ENCODE results near the gene MAGI2. TPM values are rescaled to one million over a fixed set of nuclear protein-coding genes. Genes with fewer than 3 reads are reported as not detected.

MAGI2 gene
- total RNA-seq, 6 experiments from 2014 or later = 1.2 to 4.0 (median 2.4) TPM

GRCh38 chr7:79182283-79182682 is 271.2 kb downstream of the MAGI2 start:
- ATAC-seq = no peak
- 31% methylated on average over 1 of the region's 1 CpG for WGBS (ENCODE audit: insufficient coverage, low coverage, low lambda C conversion rate, missing lambda C conversion rate)

GRCh38 chr7:79180533-79180932 is 272.9 kb downstream of the MAGI2 start:
- Histone ChIP-seq H3K4me3 (no peak overlapping the region), H3K27ac (no peak overlapping the region), H3K36me3 (no peaks in the 10 kb centered on the region), H3K9me3 (no peaks in the 10 kb centered on the region), H3K4me1 (no peaks in the 10 kb centered on the region), H3K27me3 (no peaks in the 10 kb centered on the region)
- intact Hi-C loops (cut with DNase I) = no loop called here
- no peak for DNase-seq
- 50% methylated on average over 2 of the region's 2 CpGs for WGBS (ENCODE audit: insufficient coverage, low coverage, low lambda C conversion rate, missing lambda C conversion rate)
- TF ChIP-seq, protein P1, sequence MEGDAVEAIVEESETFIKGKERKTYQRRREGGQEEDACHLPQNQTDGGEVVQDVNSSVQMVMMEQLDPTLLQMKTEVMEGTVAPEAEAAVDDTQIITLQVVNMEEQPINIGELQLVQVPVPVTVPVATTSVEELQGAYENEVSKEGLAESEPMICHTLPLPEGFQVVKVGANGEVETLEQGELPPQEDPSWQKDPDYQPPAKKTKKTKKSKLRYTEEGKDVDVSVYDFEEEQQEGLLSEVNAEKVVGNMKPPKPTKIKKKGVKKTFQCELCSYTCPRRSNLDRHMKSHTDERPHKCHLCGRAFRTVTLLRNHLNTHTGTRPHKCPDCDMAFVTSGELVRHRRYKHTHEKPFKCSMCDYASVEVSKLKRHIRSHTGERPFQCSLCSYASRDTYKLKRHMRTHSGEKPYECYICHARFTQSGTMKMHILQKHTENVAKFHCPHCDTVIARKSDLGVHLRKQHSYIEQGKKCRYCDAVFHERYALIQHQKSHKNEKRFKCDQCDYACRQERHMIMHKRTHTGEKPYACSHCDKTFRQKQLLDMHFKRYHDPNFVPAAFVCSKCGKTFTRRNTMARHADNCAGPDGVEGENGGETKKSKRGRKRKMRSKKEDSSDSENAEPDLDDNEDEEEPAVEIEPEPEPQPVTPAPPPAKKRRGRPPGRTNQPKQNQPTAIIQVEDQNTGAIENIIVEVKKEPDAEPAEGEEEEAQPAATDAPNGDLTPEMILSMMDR (IDR thresholded peaks at IDR 0.05) = no peak
- no peak for TF ChIP-seq POLR2A (IDR thresholded peaks at IDR 0.05)
- no peak for ATAC-seq

More at GRCh38 chr7:79182283-79182682, 271.2 kb downstream of the MAGI2 start:
- no peak for DNase-seq
- no peaks in the 10 kb centered on the region for H3K36me3 ChIP-seq
- no peaks in the 10 kb centered on the region for H3K4me1 ChIP-seq
- TF ChIP-seq, protein P1 (IDR thresholded peaks at IDR 0.05) = no peak
- no peak for TF ChIP-seq POLR2A (IDR thresholded peaks at IDR 0.05)
- no peaks in the 10 kb centered on the region for H3K9me3 ChIP-seq
- H3K4me3 ChIP-seq = no peak overlapping the region
- intact Hi-C loops (cut with DNase I) = no loop called here
- H3K27me3 ChIP-seq = no peaks in the 10 kb centered on the region
- H3K27ac ChIP-seq = no peak overlapping the region

GRCh38 chr7:79176859-79177477 is 276.5 kb downstream of the MAGI2 start:
- H3K9me3 ChIP-seq = no peaks in the 10 kb centered on the region
- H3K27ac ChIP-seq = no peak overlapping the region
- ATAC-seq (peak; percentile 84 to 90 (median 86)), DNase-seq (no peak)
- 10% methylated on average over 8 of the region's 8 CpGs for WGBS (ENCODE audit: insufficient coverage, low coverage, low lambda C conversion rate, missing lambda C conversion rate)
- no peaks in the 10 kb centered on the region for H3K27me3 ChIP-seq
- no peaks in the 10 kb centered on the region for H3K36me3 ChIP-seq
- no peaks in the 10 kb centered on the region for H3K4me1 ChIP-seq
- H3K4me3 ChIP-seq = no peak overlapping the region
- intact Hi-C loops (cut with DNase I) = no loop called here
- no peak for TF ChIP-seq POLR2A (IDR thresholded peaks at IDR 0.05)
- TF ChIP-seq, protein P1 (IDR thresholded peaks at IDR 0.05) = peak; percentile 42 to 66 (median 58)

DNA sequence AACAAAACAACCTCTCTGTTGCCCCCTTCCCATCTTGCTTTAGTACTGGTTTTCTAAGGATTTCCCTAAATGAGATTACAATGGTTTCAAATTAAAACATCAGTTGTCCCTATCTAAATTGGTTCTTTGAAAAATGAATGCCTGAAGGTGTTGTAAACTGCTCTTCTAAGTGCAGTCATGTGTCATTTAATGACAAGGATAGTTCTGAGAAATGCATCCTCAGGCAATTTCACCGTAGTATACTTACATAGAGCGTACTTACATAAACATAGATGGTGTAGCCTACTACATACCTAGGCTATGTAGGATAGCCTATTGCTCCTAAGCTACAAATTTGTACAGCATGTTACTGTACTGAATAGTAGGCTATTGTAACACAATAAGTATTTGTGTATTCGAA is 278.1 kb downstream of the MAGI2 start:
- Histone ChIP-seq H3K27me3 (no peaks in the 10 kb centered on the region), H3K27ac (no peak overlapping the region), H3K36me3 (no peaks in the 10 kb centered on the region), H3K9me3 (no peaks in the 10 kb centered on the region), H3K4me1 (no peaks in the 10 kb centered on the region), H3K4me3 (no peak overlapping the region)
- DNase-seq (no peak), ATAC-seq (no peak)
- WGBS (ENCODE audit: insufficient coverage, low coverage, low lambda C conversion rate, missing lambda C conversion rate) = 87% methylated on average over 3 of the region's 3 CpGs
- intact Hi-C loops (cut with DNase I) = no loop called here
- TF ChIP-seq, protein P1 (IDR thresholded peaks at IDR 0.05) = no peak
- TF ChIP-seq POLR2A (IDR thresholded peaks at IDR 0.05) = no peak
